Mucosa of rectum (tissue), 2 donors: ENCODE measurements around the gene JOSD2.

ENCODE experiments used
- H3K27ac ChIP-seq, 2 donors: one replicate each; pipeline ENCODE4 v1.7.0; 2013; ENCODE audit warnings: inconsistent platforms in 2 of 2, low read depth in 2 of 2, low read length in 2 of 2
- H3K27me3 ChIP-seq, 2 donors: one replicate each; pipeline ENCODE4 v1.7.0; 2013; ENCODE audit warnings: low read length in 2 of 2; ENCODE audit not compliant: control insufficient read depth in 2 of 2, insufficient read depth in 2 of 2
- H3K36me3 ChIP-seq, 2 donors: one replicate each; pipeline ENCODE4 v1.7.0; 2013; ENCODE audit warnings: low read length in 2 of 2; ENCODE audit not compliant: control insufficient read depth in 2 of 2, insufficient read depth in 2 of 2
- H3K4me1 ChIP-seq, 2 donors: one replicate each; pipeline ENCODE4 v1.7.0; 2013; ENCODE audit warnings: low read length in 2 of 2, mild to moderate bottlenecking in 1 of 2; ENCODE audit not compliant: control insufficient read depth in 2 of 2, insufficient read depth in 2 of 2
- H3K4me3 ChIP-seq, 2 donors: one replicate each; pipeline ENCODE4 v1.7.0; 2013; ENCODE audit warnings: low read length in 2 of 2
- H3K9ac ChIP-seq, 2 donors: one replicate each; pipeline ENCODE4 v1.7.0; 2013; ENCODE audit warnings: low read length in 2 of 2, low read depth in 1 of 2, mild to moderate bottlenecking in 1 of 2
- H3K9me3 ChIP-seq, 2 donors: one replicate each; pipeline ENCODE4 v1.7.0; 2013; ENCODE audit warnings: low read length in 2 of 2; ENCODE audit not compliant: control insufficient read depth in 2 of 2
- donor health status: healthy.
- donor health status: Normal muscosa, but diverticular disease.

JOSD2 gene

DNA sequence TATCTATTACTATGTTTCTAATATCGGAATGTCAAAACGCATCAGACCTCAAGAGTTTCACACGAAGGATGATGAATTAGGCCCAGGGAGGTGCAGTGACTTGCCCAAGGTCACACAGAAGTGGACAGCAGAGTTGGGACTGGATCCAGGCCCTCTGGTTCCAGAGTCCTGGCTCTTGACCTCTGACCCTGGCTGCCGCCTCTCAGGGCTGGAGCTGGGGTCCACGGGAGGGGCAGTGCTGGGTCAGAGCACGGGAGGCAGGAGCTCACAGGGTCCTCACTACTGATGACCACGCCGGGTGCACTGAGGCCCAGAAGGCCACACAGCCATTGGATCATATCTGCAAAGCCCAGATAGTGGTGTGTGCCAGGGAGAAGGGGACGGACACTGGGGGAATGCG is 11.9 kb upstream of the JOSD2 start:
- Histone ChIP-seq H3K4me1 (no peaks in the 10 kb centered on the region), H3K36me3 (no peaks in the 10 kb centered on the region), H3K27ac (no peak overlapping the region), H3K27me3 (no peaks in the 10 kb centered on the region), H3K9me3 (no peaks in the 10 kb centered on the region), H3K4me3 (no peak overlapping the region), H3K9ac (no peak overlapping the region)

DNA sequence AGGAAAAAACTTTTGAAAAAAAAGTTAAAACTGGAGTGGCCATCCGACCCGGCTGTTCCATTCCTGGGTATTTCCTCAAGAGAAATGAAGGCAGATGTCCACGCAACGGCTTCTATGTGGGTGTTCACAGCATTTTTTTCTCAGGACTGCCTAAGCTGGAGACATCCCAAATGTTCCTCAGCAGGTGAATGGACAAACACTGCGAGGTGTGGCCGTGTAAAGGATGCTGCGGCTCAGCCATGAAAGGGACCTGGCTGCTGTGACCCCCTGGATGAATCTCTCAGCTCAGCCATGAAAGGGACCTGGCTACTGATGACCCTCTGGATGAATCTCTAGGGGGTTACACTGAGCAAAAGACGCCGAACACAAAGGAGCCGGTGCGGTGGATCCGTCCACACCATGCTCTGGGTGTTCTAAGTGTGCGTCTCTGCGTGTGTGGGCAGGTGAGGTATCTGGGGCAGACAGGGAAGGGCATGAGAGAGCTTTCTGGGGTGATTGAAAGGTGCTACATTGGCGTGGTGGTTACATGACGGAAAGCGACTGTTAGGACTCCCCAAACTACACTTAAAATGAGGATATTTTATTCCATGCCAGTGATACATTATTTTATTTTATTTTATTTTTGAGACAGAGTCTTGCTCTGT is 10.0 kb upstream of the JOSD2 start:
- H3K9ac ChIP-seq: no peak overlapping the region
- no peaks in the 10 kb centered on the region for H3K36me3 ChIP-seq
- H3K27ac ChIP-seq: no peak overlapping the region
- no peaks in the 10 kb centered on the region for H3K27me3 ChIP-seq
- no peaks in the 10 kb centered on the region for H3K4me1 ChIP-seq
- H3K4me3 ChIP-seq: no peak overlapping the region
- H3K9me3 ChIP-seq: no peaks in the 10 kb centered on the region

DNA sequence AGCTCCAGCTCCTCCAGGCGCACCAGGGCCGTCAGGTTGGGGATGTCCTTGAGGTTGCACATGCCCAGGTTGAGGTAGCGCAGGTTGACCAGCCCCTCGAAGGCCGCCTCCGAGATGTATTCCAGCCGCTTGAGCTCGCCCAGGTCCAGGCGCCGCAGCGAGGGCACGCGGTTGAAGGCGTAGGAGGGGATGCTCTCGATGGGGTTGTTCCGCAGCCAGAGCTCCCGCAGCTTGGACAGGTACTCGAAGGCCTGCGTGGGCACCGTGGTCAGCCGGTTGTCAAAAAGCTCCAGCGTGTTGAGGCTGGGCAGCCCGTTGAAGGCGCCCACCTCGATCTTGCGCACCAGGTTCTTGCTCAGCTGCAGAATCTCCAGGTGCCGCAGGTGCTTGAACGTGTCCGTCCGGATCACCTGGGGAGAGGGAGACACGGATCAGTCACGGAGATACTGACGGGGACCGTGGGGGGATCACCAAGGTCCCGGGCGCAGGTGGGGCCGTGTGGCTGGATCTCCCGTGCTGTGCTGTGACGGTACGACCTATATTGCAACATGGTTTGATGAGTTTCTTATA is 8.1 kb upstream of the JOSD2 start:
- no peak overlapping the region for H3K4me3 ChIP-seq
- peaks cover 0 to 3% of the 10 kb centered on the region in 2 donors for H3K27me3 ChIP-seq
- H3K9me3 ChIP-seq: no peaks in the 10 kb centered on the region
- H3K4me1 ChIP-seq: no peaks in the 10 kb centered on the region
- H3K27ac ChIP-seq: no peak overlapping the region
- H3K36me3 ChIP-seq: no peaks in the 10 kb centered on the region
- no peak overlapping the region for H3K9ac ChIP-seq

DNA sequence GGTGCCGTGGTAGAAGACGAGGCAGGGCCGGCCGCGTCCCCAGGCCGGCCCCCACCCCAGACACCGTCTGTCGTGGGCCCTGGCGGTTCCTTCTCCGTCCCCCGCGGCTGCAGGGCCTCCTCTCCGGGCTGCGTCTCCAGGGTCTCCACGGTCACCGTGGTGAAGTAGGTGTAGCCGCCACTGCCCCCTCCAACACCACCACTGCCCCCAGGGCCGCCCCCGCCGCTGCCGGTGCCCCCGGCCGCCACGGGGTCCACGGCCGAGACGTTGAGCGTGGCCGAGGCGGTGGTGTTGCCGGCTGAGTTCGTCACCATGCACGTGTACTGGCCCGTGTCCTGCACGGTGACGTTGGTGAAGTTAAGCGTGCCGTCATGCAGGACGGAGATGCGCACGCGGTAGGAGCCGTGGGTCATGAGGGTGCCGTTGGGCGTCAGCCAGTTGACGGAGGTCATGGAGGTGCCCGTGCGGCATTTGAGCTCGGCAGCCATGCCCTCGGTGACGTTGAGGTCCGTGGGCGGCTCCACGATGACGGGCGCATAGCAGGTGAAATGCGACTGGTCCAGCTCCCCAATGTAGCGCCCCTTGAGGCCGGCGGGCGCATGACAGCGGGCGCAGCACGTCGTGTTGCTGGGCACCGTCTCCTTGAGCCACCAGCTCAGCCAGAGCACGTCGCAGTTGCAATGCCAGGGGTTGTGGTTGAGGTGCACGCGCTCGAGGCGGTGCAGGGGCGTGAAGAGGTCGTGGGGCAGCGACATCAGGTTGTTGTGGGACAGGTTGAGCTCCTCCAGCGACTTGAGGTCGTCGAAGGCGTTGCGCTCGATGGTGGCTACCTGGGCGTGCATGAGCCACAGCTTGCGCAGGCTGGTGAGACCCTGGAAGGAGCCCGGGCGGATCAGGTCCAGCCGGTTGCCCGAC is 7.4 kb upstream of the JOSD2 start:
- no peak overlapping the region for H3K4me3 ChIP-seq
- H3K36me3 ChIP-seq: no peaks in the 10 kb centered on the region
- no peak overlapping the region for H3K9ac ChIP-seq
- H3K9me3 ChIP-seq: no peaks in the 10 kb centered on the region
- H3K27ac ChIP-seq: no peak overlapping the region
- no peaks in the 10 kb centered on the region for H3K4me1 ChIP-seq
- peaks cover 0 to 3% of the 10 kb centered on the region in 2 donors for H3K27me3 ChIP-seq

DNA sequence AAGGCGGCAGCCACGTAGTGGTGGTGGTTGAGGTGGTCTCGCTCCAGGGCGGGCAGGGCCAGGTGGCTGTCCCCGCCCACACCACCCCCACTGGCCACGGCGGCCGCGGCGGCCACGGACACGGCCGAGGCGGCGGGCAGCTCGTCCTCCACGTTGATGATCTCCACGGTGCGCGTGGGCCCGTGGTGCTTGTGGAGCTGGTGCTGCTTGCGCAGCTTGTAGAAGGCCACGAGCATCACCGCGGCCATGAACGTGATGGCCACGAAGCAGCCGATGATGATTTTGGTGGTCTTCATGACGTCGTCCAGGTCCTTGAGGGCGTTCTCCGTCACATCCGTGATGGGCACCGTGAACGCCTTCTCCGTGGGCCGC is 6.7 kb upstream of the JOSD2 start:
- Histone ChIP-seq H3K4me1 (no peaks in the 10 kb centered on the region), H3K9me3 (no peaks in the 10 kb centered on the region), H3K9ac (no peak overlapping the region), H3K27me3 (peaks cover 0 to 3% of the 10 kb centered on the region in 2 donors), H3K4me3 (no peak overlapping the region), H3K36me3 (no peaks in the 10 kb centered on the region), H3K27ac (no peak overlapping the region)

DNA sequence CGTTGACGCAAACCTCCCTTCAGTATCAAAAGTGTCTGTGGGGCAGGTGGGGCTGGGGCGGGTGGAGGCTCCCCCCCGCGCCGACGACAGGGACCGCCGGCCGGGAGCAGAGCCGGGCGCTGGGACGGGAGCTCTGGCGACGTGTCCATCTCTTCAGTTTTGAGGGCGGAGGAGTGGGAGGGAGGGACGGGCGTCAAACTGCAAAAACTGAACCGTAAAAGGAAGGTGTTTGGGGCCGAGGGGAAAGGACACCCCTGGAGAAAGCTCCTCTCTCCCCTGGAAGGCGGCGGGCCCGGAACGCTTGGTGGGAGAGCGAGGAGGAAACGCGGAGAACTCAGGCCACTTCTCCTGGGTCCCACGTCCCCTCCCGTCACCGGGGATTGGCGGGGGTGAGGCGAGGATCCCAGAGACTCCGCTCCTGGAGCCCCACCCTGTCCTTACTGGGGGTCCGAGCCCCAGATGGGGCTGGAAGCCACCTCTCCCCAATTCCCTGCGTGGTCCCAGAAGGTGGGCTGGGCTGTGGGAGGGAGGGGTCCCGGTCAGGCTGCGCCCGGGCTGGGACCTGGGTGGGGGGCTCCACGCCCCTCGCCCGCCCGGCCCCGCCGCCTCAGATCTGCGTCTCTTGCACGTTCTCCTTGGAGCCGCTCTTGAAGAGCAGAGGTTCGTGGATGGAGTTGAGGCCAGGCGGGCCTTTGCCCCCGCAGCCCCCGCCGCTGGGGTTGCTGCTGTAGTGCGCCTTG is 6.1 kb upstream of the JOSD2 start:
- no peak overlapping the region for H3K9ac ChIP-seq
- no peaks in the 10 kb centered on the region for H3K36me3 ChIP-seq
- no peaks in the 10 kb centered on the region for H3K4me1 ChIP-seq
- peaks cover 0 to 3% of the 10 kb centered on the region in 2 donors for H3K27me3 ChIP-seq
- no peak overlapping the region for H3K4me3 ChIP-seq
- no peaks in the 10 kb centered on the region for H3K9me3 ChIP-seq
- H3K27ac ChIP-seq: no peak overlapping the region

DNA sequence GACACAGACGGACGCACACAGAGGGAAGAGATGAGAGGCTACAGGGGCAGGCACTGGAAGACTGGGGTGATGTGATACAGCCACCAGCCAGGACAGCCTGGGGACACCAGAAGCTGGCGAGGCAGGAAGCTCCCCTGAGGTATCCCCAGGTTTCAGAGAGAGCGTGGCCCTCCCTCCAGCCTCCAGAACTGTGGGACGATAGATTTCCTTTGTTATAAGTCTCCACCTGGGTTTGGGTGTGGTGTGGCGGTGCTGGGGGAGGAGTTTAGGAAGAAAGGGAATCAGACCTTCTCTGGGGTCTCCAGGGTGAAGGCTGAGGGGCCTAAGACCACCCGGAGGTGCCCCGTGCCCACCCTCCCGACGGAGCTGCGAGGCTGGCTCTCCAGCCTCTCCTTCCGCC is 5.5 kb upstream of the JOSD2 start:
- Histone ChIP-seq H3K27ac (no peak overlapping the region), H3K4me1 (peaks cover 0 to 2% of the 10 kb centered on the region in 2 donors), H3K4me3 (no peak overlapping the region), H3K27me3 (peaks cover 0 to 3% of the 10 kb centered on the region in 2 donors), H3K9me3 (no peaks in the 10 kb centered on the region), H3K36me3 (no peaks in the 10 kb centered on the region), H3K9ac (no peak overlapping the region)

DNA sequence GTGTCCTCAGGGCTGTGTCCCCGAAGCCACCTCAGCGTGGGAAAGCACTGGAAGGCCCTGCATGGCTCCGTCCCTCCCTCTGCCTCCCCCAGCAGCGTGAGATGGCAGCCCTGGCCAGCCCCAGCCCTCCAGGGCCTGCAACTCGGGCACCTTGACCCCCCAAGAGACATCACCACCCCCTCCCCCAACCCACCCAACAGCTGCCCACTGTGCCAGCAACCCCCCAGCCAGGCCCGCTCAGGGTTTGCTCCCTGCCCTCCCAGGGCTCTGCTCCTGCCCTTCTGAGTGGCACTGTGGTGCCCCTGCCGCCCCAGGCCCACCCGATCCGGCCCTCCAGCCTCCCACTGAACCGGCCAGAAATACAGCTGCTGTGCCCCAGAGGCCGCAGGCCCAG is 4.2 kb upstream of the JOSD2 start:
- H3K4me3 ChIP-seq: no peak overlapping the region
- H3K9ac ChIP-seq: no peak overlapping the region
- H3K4me1 ChIP-seq: peaks cover 4 to 9% of the 10 kb centered on the region in 2 donors
- H3K9me3 ChIP-seq: no peaks in the 10 kb centered on the region
- H3K27me3 ChIP-seq: peaks cover 0 to 3% of the 10 kb centered on the region in 2 donors
- no peaks in the 10 kb centered on the region for H3K36me3 ChIP-seq
- H3K27ac ChIP-seq: no peak overlapping the region

DNA sequence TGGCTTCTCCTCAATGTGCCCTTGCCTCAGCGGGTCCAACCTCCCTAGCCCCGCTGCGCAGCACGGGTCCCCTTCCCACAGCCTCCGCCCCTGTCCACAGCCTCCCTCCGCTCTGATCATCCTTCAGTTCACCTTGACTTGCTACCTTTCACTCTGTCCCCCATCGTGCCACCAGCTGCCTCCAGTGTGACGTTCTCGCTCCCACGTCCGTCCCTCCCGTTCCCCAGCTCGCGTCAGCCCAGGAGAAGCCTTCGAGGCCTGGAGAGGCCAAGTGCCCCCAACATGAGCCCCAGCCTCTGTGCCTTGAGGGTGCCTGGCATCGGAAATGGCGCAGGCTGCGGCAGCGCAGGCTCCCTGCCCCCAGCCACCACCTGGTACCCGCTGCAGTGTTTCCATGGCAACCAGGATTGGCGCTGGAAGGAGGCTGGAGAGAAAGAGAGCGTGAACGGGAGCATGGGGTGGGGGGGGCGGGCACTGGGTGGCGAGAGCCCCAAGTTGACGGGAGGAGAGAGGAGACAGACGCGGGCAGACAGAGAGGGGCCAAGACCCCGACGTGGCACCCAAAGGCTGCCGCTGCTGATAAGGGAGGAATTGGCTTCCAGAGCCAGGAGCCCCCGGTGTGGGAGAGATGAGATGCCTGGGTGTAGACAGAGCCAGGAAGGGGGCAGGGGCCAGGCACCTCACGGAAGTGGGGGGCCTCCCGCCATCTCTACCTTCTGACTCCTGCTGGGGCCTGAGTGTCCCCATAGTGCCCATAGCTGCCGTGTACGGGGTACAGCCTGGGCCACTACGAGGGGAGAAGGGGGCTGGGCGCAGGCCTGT is 3.6 kb upstream of the JOSD2 start:
- H3K9ac ChIP-seq: no peak overlapping the region

More for the DNA sequence above, 3.6 kb upstream of the JOSD2 start:
- Histone ChIP-seq H3K4me1 (peaks cover 5 to 9% of the 10 kb centered on the region in 2 donors), H3K36me3 (no peaks in the 10 kb centered on the region), H3K27ac (no peak overlapping the region), H3K9me3 (no peaks in the 10 kb centered on the region), H3K4me3 (no peak overlapping the region), H3K27me3 (peaks cover 0 to 3% of the 10 kb centered on the region in 2 donors)
